AG10803 (cell line): ENCODE results near the gene SMG9.

ENCODE experiments used
- DNase-seq: peaks from one replicate; pipeline ENCODE4 v3.0.0; 2010; ENCODE audit warnings: low read depth
- H3K4me3 ChIP-seq: 2 replicates; pipeline ENCODE4 v1.5.1; 2011; ENCODE audit warnings: mild to moderate bottlenecking, low read length, control low read depth
- CTCF ChIP-seq: conservative IDR thresholded peaks from 2 replicates; pipeline ENCODE4 v1.5.1; 2011; ENCODE audit warnings: mild to moderate bottlenecking, low read length, control low read depth, inconsistent platforms

Gene SMG9

GRCh38 chr19:43735013-43735412 lies 19.7 kb downstream of the SMG9 start:
- no peak for TF ChIP-seq CTCF
- DNase-seq, result no peak
- H3K4me3 ChIP-seq, result no peak overlapping the region

- no peak for TF ChIP-seq CTCF
- no peak for DNase-seq
- H3K4me3 ChIP-seq, result no peak overlapping the region
Measured at GRCh38 chr19:43731846-43732245, 22.9 kb downstream of the SMG9 start.

GRCh38 chr19:43731346-43731745 lies 23.4 kb downstream of the SMG9 start:
- no peak for DNase-seq
- H3K4me3 ChIP-seq, result no peak overlapping the region
- TF ChIP-seq CTCF, result no peak

GRCh38 chr19:43729919-43730318 lies 24.8 kb downstream of the SMG9 start:
- TF ChIP-seq CTCF, result no peak
- no peak overlapping the region for H3K4me3 ChIP-seq
- DNase-seq, result peak; percentile 10

- no peak overlapping the region for H3K4me3 ChIP-seq
- no peak for DNase-seq
- no peak for TF ChIP-seq CTCF
Measured at GRCh38 chr19:43727593-43727853, 27.2 kb downstream of the SMG9 start.

GRCh38 chr19:43726736-43727592 lies 27.8 kb downstream of the SMG9 start:
- TF ChIP-seq CTCF, result no peak
- no peak overlapping the region for H3K4me3 ChIP-seq
- DNase-seq, result peak; percentile 18

GRCh38 chr19:43725468-43725867 lies 29.3 kb downstream of the SMG9 start:
- TF ChIP-seq CTCF, result no peak
- no peak overlapping the region for H3K4me3 ChIP-seq
- no peak for DNase-seq
